Measurements from ENCODE around the gene OR6C65.

The OR6C65 gene

GRCh38 chr12:55448825-55449224, 48.5 kb downstream of the OR6C65 start:
- DNase-seq, result no peak

All from activated T-cell treated with anti-CD3 and anti-CD28 coated beads, Interleukin-2, amount 50 U/mL, for 48 hours (primary cell).